GM03348 (cell line): Measurements from ENCODE around the gene MAPK7.

Experiments
- DNase-seq: peaks from one replicate; pipeline ENCODE4 v3.0.0; 2012; ENCODE audit warnings: low spot score

The MAPK7 gene

GRCh38 chr17:19421219-19421618 lies 42.9 kb downstream of the MAPK7 start:
- no peak for DNase-seq

- DNase-seq: no peak
These were observed 43.6 kb downstream of the MAPK7 start for GRCh38 chr17:19421926-19422325.

GRCh38 chr17:19424934-19425868 lies 46.9 kb downstream of the MAPK7 start:
- DNase-seq: no peak

DNA sequence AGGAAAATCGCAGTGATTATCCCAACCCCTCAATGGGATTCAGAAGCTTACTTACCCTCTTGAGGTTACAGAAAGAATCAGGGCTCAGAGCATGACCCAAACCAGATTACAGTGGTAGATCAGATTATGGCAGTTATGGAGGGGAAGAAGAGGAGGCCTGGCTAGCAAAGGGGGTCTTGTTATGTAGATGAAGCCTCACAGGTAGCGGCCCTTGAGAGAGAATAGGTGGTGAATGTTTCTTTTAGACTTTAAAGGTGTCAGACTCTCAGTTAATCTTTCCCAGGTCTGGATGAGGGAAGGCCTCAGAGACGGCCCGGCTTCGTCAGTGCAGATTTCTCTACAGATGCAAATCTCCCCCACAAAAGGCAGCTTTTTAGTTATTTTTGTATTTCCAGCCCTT lies 48.3 kb downstream of the MAPK7 start:
- DNase-seq: no peak

DNA sequence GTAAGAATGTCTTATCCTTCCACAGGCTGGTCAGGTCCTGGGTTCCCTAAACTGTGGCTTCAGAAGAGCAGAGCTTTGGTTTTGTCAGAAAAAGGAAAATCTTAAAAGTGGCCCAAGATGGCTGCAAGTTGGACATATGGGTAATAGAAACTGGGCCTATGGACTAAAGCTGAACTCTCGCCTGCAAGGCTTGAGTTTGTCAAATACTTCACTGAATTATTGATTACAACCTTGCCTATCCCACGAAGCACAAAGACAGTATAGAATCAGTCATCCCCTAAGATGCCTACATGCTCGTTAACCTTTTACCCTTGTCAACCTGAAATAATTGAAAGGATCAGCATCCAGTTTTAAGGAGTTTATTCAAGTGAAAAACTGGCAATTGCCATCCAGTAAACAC lies 53.4 kb downstream of the MAPK7 start:
- DNase-seq: no peak
